Mucosa of descending colon (tissue), 3 donors: Measurements from ENCODE around the gene TRAM1L1. TPM values are rescaled to one million over a fixed set of nuclear protein-coding genes. Genes with fewer than 3 reads are reported as not detected.

ENCODE experiments used
- ATAC-seq: fragments of 200-7000 bp; cut with Tn5 transposase; one replicate; pipeline ENCODE4 v1.9.1; 2020; ENCODE audit warnings: mild to moderate bottlenecking, moderate library complexity
- DNase-seq, 3 donors: peaks; one replicate each; pipeline ENCODE4 v3.0.0-alpha.2; 2020
- H3K36me3 ChIP-seq: fragments of 200-600 bp; one replicate; pipeline ENCODE4 v1.8.0; 2021; ENCODE audit warnings: low read depth, mild to moderate bottlenecking
- H3K4me1 ChIP-seq: fragments of 200-600 bp; one replicate; pipeline ENCODE4 v1.8.0; 2021; ENCODE audit warnings: low read depth, mild to moderate bottlenecking
- H3K4me3 ChIP-seq: fragments of 200-600 bp; one replicate; pipeline ENCODE4 v1.8.0; 2021; ENCODE audit warnings: mild to moderate bottlenecking
- H3K9me3 ChIP-seq: fragments of 200-600 bp; one replicate; pipeline ENCODE4 v1.8.0; 2021; ENCODE audit warnings: mild to moderate bottlenecking
- CTCF ChIP-seq: fragments of 200-600 bp; IDR thresholded peaks from one replicate; pipeline ENCODE4 v1.8.0; 2022; ENCODE audit warnings: antibody characterized with exemption, mild to moderate bottlenecking
- intact Hi-C, 2 donors: fragments of 100-400 bp; cut with DNase I in 1 of 2; cut with micrococcal nuclease in 1 of 2; formaldehyde crosslinking; loops; one replicate each; pipeline versions ENCODE4 v1.11.0 to v1.11.1; 2022; cut with DNase I, micrococcal nuclease
- long read RNA-seq, 2 donors: library from polyadenylated mRNA; unstranded; transcript quantifications; one replicate each; pipeline ENCODE4 v2.0.0, GENCODE V29; 2019 to 2021
- total RNA-seq, 3 donors: library from RNA; stranded (reverse); fragmentation: NEBNext Ultra II Directional in 2 of 3; extraction: Animal tissue kit (Norgen Biotek cat#: 25700) in 2 of 3; gene quantifications; one replicate each; pipeline versions ENCODE4 v1.2.1 to v1.2.4, GENCODE V29; 2021 to 2023
- donor health status: DM: no; HTN: no; CAD: no; lungs with moderate emphysema.
- donor health status: DM: no; HTN: no; CAD: no.
- donor health status: DM: no; HTN: yes; CAD: no.

TRAM1L1 gene
- total RNA-seq = under 1 TPM; 0.38 to 0.80 (median 0.79) TPM
- long read RNA-seq, donor 1, transcript TRAM1L1-201 (1 exons, 2,023 nt) = major isoform, 8 of 8 reads
- long read RNA-seq, donor 1, partial matches to known transcripts = 0 of 8 reads
- long read RNA-seq, donor 1, other reads (novel, unspliced or antisense) = 0 of 8 reads
- long read RNA-seq, donor 2 = 0 reads

GRCh38 chr4:117084866-117085701 is at the start of gene TRAM1L1:
Gene TRAM1L1 (minus strand): TSS chr4:117085576. CDS start chr4:117085393, 183 bp downstream.
- TF ChIP-seq CTCF = no peak
- Histone ChIP-seq H3K36me3 (no peaks in the 10 kb centered on the region), H3K4me1 (no peaks in the 10 kb centered on the region), H3K9me3 (no peaks in the 10 kb centered on the region), H3K4me3 (no peak within 1 kb of the TSS)
- DNase-seq = peak; percentile 44 to 58 (median 55)
- ATAC-seq = peak; percentile 76
- intact Hi-C loops = no loop called here

DNA sequence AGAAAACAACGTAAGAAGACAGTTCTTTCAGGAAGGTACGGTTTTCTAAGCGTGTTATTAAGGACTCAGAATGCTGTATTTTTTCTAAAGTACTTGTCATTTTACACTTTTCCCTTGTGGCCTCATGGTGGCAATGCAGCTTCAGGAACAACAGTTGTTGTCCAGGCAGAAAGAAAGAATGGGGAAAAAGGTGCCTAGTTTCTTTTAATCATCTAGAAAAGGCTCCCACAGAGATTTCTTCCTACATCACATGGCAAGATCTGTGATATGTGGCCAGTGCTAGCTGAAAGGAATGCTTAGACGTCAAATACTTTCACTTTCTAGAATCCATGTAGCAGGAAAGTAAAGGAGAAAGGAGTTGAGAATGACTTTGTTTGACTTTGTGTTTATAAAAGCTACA is 49.0 kb upstream of the TRAM1L1 start:
- Histone ChIP-seq H3K4me1 (no peaks in the 10 kb centered on the region), H3K36me3 (no peaks in the 10 kb centered on the region), H3K9me3 (no peaks in the 10 kb centered on the region), H3K4me3 (no peak overlapping the region)
- intact Hi-C loops = no loop called here
- DNase-seq (peak in 1 of 3 donors; percentile 6), ATAC-seq (no peak)
- no peak for TF ChIP-seq CTCF

DNA sequence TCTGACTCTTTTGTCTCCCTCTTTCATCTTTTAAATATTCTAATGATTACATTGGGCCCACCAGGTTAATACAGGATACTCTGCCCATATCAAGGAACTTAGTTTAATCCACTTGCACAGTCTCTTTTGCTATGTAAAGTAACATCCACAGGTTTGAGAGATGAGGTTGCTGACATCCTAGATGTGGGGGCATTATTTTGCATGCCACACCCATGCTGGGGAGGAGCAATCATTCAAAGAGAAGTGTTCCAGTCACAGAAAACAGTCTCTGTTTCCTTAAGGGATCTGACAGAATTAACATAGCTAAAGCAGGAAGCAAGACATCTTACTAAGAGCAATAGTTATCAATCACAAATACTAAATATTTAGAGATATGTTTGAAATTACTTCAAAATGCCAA is 11.5 kb upstream of the TRAM1L1 start:
- intact Hi-C loops = no loop called here
- Histone ChIP-seq H3K4me1 (no peaks in the 10 kb centered on the region), H3K36me3 (no peaks in the 10 kb centered on the region), H3K4me3 (no peak overlapping the region), H3K9me3 (no peaks in the 10 kb centered on the region)
- no peak for TF ChIP-seq CTCF
- DNase-seq (no peak), ATAC-seq (no peak)

DNA sequence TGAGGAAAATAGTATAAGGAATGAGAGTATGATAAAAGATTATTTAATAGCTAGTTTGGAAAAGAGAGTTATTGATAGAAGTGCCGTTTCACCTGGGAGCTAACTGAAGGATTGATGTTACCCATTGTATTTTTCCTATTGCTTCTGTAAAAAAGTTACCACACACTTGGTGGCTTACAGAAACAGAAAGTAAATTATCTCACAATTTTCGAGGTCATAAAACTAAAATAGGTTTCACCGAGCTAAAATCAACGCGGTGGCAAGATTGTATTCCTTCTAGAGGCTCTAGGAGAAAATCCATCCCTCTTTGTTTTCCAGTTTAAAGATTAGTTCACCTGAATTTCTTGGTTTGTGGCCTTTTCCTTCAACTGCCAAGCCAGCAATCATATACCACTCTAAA is 11.1 kb upstream of the TRAM1L1 start:
- Histone ChIP-seq H3K36me3 (no peaks in the 10 kb centered on the region), H3K4me3 (no peak overlapping the region), H3K9me3 (no peaks in the 10 kb centered on the region), H3K4me1 (no peaks in the 10 kb centered on the region)
- DNase-seq (no peak), ATAC-seq (no peak)
- intact Hi-C loops = no loop called here
- TF ChIP-seq CTCF = no peak

GRCh38 chr4:117093571-117093970 is 8.2 kb upstream of the TRAM1L1 start:
- no peak for ATAC-seq
- intact Hi-C loops = no loop called here

More at GRCh38 chr4:117093571-117093970, 8.2 kb upstream of the TRAM1L1 start:
- no peaks in the 10 kb centered on the region for H3K4me1 ChIP-seq
- no peak for TF ChIP-seq CTCF
- DNase-seq = no peak
- H3K36me3 ChIP-seq = no peaks in the 10 kb centered on the region
- no peak overlapping the region for H3K4me3 ChIP-seq
- H3K9me3 ChIP-seq = no peaks in the 10 kb centered on the region
